HUDEP-2 (cell line): Measurements from ENCODE around the gene SERTAD3.
"Not testable (repeated sequence)": the region's sequence is repeated elsewhere in the genome, so short reads cannot be mapped to it uniquely, and the experiment has no call there.

ENCODE experiments used
- DNase-seq, 76 experiments: peaks; one replicate each; lab custom pipeline; 2025; ENCODE audit not compliant: unreplicated experiment in 76 of 76; lab: John Stamatoyannopoulos, UW

SERTAD3 gene

DNA sequence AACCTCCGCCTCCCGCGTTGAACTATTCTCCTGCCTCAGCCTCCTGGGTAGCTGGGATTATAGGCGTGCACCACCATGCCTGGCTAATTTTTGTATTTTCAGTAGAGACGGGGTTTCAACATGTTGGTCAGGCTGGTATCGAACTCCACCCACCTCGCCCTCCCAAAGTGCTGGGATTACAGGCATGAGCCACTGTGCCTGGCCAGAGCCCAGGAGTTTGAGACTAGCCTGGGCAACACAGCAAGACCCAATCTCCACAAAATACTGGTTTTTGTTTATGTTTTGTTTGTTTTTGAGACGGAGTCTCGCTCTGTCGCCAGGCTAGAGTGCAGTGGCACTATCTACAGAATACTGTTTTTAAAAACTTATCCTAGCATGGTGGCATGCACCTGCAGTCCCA is 13.9 kb downstream of the SERTAD3 start:
- not testable (repeated sequence) for DNase-seq

- not testable (repeated sequence) for DNase-seq
These were observed 15.9 kb downstream of the SERTAD3 start for GRCh38 chr19:40428197-40428596.

DNA sequence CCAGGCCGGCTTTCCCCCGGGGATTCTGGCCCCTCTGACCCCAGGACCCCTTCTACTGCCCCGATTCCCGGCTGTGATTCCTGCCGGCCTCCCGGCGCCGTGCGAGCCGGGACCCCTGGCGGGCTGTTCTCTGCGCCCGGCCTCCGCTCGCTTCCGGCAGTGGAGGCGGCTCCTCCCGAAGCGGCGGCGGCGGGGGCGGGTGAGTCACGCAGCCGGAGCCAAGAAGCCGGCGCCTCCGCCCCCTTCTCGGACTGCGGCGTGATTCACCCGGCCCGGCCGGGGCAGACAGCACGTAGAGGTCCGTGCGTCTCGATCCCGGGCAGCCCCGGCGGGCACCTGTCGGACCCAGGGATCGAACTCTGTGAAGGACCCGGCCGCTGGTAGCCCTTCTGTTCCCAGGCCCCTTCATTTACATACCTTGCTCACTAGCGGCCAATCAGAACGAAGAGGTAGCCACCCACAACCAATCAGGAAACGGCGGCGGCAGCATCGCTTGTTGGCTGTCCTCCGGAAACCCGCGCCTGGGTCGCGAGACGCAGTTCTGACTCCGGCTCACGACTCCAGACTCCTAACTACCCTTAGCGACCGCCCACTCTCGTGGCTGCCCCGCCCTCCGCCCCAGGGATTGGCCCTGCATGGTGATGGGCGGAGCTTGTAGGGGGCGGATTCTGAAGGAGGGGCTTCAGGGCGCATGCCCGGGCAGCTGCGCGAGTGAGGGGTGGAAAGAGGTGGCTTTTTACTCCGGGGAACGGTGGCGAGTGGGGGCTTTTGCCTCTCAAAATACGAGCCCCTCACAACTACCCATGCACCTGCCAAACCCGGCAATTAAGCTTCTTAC is 18.5 kb downstream of the SERTAD3 start, which contains the start of gene SERTAD1:
TSS of gene SERTAD1 (minus strand) at position 543 of the 838 bp plus-strand sequence. CDS start 2,446 bp downstream, outside the sequence.
- peak; percentile 93 to 100 (median 100) for DNase-seq

DNA sequence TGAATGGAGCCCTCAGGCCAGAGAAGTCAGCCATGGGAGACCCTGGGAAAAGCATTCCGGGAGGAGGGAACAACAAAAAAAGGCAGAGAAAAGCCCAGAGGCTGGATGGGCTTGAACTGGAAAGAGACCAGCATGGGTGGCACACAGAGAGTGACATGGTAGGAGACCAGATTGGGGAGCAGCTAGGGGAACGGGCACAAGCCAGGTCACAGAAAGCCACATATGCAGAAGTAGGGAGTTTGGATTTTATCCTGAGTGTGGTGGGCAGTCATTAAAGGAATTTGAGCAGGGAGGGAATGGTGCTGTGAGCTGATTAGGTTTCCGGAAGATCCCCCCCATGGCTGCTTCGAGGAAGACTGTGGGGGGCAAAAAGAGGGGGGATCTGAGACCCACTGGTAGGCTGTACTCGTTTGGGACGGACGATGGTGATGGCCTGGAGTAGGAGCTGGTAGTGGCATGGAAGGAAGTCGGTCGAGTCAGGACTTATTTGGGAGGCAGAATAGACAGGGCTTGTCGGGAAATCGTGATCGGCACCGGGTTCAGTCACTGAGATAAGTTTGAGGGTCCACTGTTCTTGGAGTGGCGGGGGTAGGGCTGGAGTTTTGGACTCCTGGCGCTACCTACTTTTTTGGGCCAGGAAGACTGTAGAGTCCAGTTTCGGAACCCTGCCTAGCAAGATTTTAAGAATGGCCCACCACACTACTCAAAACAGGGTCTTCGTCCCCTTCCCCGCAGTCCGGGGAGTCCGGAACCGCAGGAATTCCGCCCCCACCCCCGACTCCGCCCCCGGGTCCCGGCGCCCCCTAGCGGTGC is 19.3 kb downstream of the SERTAD3 start:
- DNase-seq, result peak in 4 of 76 experiments; percentile 19 to 89 (median 69)

GRCh38 chr19:40423938-40424337 is 20.2 kb downstream of the SERTAD3 start:
- no peak for DNase-seq

- DNase-seq, result no peak
These were observed 21.2 kb downstream of the SERTAD3 start for GRCh38 chr19:40422748-40423566.

DNA sequence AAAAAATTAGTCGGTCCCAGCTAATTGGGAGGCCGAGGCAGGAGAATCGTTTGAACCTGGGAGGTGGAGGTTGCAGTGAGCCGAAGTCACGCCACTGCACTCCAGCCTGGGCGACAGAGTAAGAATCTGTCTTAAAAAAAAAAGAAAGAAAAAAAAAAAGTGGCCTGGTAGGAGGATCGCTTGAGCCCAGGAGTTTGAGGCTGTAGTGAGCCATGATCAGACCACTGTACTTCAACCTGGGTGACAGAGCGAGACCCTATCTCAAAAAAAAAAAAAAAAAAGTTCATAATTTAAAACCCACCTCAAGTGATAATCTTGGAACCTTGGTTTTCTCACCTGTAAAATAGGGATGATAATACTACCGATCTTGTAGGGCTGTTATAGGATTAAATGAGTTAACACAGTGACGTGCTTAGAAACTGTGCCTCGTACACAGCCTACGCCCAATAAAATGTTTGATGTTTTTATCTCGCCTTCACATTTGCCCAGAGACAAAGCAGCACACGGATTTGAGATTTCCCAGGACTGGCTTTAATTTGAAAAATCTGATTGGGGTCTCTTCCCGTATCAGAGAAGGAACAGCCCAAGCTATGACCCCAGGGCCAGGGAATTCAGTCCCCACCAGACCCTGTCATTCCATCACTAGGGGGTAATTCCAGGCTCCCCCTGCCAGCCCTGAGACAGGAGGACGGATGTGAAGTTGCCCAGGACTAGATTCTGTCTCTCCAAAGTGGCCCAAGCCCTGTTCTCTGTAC is 22.0 kb downstream of the SERTAD3 start:
- DNase-seq, result peak in 7 of 76 experiments; percentile 17 to 43 (median 31)

DNA sequence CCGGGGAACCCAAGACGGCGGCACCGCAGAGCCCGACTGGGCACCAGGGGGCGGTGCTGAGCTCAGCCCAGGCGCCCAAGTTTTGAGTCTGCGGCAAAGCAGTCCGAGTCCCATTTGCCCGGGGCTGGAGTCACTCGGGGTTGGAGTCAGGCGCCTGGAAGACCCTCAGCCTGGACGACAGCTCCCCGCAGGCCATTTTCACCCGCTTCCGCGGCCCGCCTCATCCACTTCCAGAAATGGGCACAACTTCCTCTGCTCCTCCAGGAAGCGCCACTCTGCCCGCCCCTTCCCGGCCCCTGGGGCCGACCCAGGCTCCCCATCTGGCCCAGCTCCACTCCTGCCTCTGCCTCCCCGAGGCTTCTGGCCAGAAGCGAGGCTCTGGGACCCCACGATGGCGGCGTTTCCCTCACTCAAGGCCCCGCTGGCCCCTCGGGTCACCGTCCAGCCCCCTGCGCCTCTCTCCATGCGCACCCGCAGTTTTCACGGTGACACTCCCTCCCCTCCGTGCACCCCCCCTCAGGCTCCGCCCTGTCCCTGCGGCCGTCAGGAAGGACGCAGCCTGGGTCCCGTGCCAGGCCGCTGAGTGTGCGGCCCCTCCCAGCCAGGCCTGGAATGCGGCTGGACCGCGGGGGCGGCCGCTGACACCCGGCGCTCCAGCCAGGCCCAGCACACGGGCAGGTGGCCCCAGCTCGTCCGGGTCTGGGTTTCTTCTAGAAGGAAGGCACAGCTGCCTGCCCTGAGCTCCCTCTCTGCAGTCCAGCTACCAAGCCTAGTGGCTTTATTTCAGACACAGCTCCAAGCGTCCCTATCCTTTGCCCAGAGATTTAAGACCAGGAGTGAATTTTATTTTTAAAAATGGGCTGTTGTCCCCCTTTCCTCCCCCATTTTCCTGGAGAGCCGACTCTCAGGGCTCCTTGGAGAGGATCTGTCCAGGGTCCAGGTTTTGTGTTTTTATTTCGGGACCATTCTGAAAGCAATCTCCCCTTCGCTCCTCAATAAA is 23.1 kb downstream of the SERTAD3 start:
- peak in 74 of 76 experiments; percentile 52 to 100 (median 86) for DNase-seq

GRCh38 chr19:40420451-40420765 is 23.7 kb downstream of the SERTAD3 start:
- DNase-seq, result no peak

DNA sequence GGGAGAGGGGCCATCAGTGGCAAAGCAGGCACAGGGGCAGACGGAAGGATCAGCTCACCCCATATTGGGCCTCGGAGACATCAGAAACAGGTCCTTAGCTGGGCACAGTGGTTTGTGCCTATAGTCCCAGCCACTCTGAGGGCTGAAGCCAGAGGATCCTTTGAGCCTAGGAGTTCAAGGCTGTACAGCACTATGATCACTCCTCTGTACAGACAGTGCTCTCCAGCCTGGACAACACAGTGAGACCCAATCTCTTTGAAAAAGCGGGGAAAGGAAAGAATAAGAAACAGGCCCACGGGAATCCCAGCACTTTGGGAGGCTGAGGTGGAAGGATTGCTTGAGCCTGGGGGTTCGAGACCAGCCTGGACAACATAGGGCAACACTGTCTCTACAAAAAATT is 24.4 kb downstream of the SERTAD3 start:
- no peak for DNase-seq

DNA sequence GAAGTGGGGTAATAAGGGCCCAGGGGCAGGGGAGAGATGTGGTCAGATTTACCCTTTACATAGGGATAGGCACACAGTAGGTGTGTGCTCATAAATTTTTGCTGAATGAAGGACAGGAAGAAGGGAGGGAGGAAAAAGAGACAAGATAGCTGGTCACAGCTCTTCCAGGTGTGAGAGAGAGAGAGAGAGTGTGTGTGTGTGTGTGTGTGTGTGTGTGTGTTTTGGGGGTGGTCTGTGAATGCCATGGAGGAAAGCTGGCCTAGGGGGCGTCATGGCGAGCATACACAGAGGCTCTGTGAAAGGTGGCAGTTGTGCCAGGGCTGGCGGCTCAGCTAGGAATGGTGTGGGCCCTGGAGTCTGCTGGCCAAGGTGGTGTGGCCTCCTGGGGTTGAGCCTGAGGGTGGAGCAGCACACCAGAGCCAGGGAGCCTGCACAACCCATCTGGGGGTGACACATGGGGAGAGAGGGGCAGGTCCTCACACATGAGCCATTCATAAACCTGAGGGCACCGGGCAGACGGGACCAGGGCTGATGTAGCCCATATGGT is 25.0 kb downstream of the SERTAD3 start:
- DNase-seq, result no peak

DNA sequence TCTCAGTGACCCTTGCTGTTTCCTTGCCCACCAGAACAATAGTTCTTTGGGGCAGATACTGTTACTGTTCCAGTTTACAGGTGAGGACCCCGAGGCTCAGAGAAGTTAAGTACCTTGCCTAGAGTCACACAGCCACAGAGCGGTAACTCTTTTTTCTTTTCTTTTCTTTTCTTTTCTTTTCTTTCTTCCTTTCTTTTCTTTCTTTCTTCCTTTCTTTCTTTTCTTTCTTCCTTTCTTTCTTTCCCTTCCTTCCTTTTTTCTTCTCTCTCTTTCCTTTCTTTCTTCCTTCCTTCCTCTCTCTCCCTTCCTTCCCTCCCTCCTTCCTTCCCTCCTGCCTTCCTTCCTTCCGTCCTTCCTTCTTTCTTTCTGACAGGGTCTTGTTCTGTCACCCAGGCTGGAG is 26.1 kb downstream of the SERTAD3 start:
- no peak for DNase-seq

DNA sequence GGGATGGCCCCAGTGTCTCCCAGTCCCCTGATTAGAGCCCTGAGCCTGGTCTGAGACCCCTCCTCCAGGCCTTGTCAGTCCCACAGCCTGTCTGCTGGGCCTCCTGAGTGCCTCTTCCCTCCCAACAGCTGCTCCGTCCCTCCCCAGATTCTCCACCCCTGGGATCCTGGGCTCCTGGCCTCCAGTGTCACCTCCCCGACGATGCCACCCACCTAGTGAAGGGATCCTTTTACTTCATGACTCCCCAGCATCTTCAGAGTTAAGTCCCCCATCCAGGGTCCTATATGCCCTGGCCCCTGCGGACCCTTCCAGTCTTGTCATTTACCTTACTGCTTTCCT is 26.5 kb downstream of the SERTAD3 start:
- no peak for DNase-seq

DNA sequence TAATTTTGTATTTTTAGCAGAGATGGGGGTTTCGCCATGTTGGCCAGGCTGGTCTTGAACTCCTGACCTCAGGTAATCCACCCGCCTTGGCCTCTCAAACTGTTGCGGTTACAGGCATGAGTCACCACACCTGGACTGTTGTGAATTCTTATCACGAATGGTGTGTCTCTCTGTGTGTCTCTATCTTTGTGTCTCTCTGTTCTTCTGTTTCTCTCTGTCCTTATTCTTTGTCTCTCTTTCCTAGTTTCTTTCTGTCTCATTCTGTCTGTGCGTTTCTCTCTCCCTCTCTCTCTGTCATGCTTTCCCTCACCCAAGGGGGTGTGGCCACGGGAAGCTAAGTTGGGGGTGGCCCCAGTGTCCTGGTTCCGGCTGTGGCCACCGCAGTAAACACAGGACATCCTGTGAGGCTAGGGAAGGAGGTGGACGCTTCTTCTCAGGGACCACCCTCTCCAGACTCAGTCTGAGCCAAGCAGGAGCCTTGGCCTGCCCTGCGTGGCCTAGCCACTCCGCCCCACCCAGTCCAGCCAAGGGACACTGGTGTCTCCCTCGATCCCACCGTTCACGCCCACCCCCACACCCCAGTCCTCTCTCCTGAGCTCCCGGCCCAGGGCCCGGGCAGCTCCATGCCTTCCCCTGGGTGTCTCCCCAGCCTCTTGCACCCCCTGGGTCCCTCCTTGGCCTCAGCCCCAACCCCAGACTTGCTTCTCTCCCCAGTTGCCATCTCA is 27.1 kb downstream of the SERTAD3 start:
- peak in 13 of 76 experiments; percentile 14 to 45 (median 29) for DNase-seq

- DNase-seq, result no peak
These were observed 28.4 kb downstream of the SERTAD3 start for GRCh38 chr19:40415768-40416167.

- DNase-seq, result no peak
These were observed 29.3 kb downstream of the SERTAD3 start for GRCh38 chr19:40414542-40415535.

GRCh38 chr19:40413291-40413845 is 30.8 kb downstream of the SERTAD3 start, which contains the start of gene PRX:
PRX (minus strand) TSS chr19:40413378; CDS start chr19:40407932, 5,446 bp downstream.
- no peak for DNase-seq
